ENCODE measurements around the gene EIF4EBP2. TPM values are rescaled to one million over a fixed set of nuclear protein-coding genes. Genes with fewer than 3 reads are reported as not detected.

The EIF4EBP2 gene
- polyA plus RNA-seq, 1 donor (not counting 4 experiments of a cell fraction or from before 2014, with no cell fraction given), result 18.9 TPM

- FAIRE-seq (no peak), DNase-seq (ENCODE audit: low read depth, low spot score) (no peak)
- H3K9me3 ChIP-seq (ENCODE audit: control insufficient read depth, low read depth, low read length), result no peaks in the 10 kb centered on the region
- H3K9ac ChIP-seq (ENCODE audit: control insufficient read depth, extremely low read depth, insufficient read depth, low read length), result no peak overlapping the region
- H3K27ac ChIP-seq (ENCODE audit: control insufficient read depth, insufficient read depth, low read length), result no peak overlapping the region
- no peak overlapping the region for H2AFZ ChIP-seq (ENCODE audit: control insufficient read depth, low read length)
- H3K27me3 ChIP-seq (ENCODE audit: control insufficient read depth, extremely low read depth, insufficient read depth, low read length), result no peaks in the 10 kb centered on the region
- no peaks in the 10 kb centered on the region for H3K9me1 ChIP-seq (ENCODE audit: control insufficient read depth, extremely low read depth, insufficient read depth, low read length)
- H4K20me1 ChIP-seq (ENCODE audit: control insufficient read depth, extremely low read depth, insufficient read depth, low read length), result no peaks in the 10 kb centered on the region
- dilution Hi-C loops (cut with MboI; ENCODE audit: extremely low pct_ligation_motif_present, low sequenced_read_pairs), result no loop called here
- no peaks in the 10 kb centered on the region for H3K79me2 ChIP-seq (ENCODE audit: control insufficient read depth, insufficient read depth, low read length)
- no peak for TF ChIP-seq CTCF (optimal IDR thresholded peaks at IDR 0.05 in 1 of 3, IDR thresholded peaks at IDR 0.05 in 1 of 3, conservative IDR thresholded peaks at IDR 0.05 in 1 of 3; ENCODE audit: extremely low read depth in 1 of 3, insufficient read depth in 2 of 3, low read length in 3 of 3)
- TF ChIP-seq EZH2 (IDR thresholded peaks at IDR 0.05; ENCODE audit: low read length), result no peak
- H3K4me2 ChIP-seq (ENCODE audit: control insufficient read depth, extremely low read depth, insufficient read depth, low read depth, low read length), result no peak overlapping the region
- H3K4me1 ChIP-seq (ENCODE audit: control insufficient read depth, extremely low read depth, insufficient read depth, low read length), result no peaks in the 10 kb centered on the region
- no peaks in the 10 kb centered on the region for H3K36me3 ChIP-seq (ENCODE audit: control insufficient read depth in 2 of 2, extremely low read depth in 1 of 2, insufficient read depth in 2 of 2, low read length in 2 of 2)
- no peak overlapping the region for H3K4me3 ChIP-seq (ENCODE audit: control insufficient read depth in 2 of 3, extremely low read depth in 1 of 3, insufficient read depth in 2 of 3, low read depth in 1 of 3, low read length in 3 of 3)
Observed at GRCh38 chr10:70391654-70392053, 12.3 kb upstream of the EIF4EBP2 start.

DNA sequence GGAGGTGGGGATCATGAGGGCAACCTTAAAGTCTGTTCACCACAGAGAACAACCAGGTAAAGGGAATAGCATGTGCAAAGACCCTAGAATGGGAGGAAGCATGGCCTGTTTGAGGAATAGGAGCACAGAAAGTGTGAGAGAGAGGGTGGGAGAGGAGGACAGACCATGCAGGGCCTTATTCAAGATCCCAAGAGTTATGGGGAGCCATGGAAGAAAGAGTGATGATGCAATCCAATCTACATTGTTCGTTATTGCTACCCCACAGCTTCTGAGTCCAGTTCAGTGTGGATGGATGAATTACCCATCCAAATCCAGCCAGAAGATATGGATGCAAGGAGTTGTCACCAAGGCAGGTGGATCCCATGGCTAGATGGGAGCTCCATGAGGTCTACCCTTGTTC, 7.8 kb upstream of the EIF4EBP2 start:
- H3K9me1 ChIP-seq (ENCODE audit: control insufficient read depth, extremely low read depth, insufficient read depth, low read length), result no peaks in the 10 kb centered on the region
- FAIRE-seq (no peak), DNase-seq (ENCODE audit: low read depth, low spot score) (no peak)
- H4K20me1 ChIP-seq (ENCODE audit: control insufficient read depth, extremely low read depth, insufficient read depth, low read length), result no peaks in the 10 kb centered on the region
- dilution Hi-C loops (cut with MboI; ENCODE audit: extremely low pct_ligation_motif_present, low sequenced_read_pairs), result no loop called here
- H3K27ac ChIP-seq (ENCODE audit: control insufficient read depth, insufficient read depth, low read length), result no peak overlapping the region
- TF ChIP-seq EZH2 (IDR thresholded peaks at IDR 0.05; ENCODE audit: low read length) (no peak), CTCF (optimal IDR thresholded peaks at IDR 0.05 in 1 of 3, IDR thresholded peaks at IDR 0.05 in 1 of 3, conservative IDR thresholded peaks at IDR 0.05 in 1 of 3; ENCODE audit: extremely low read depth in 1 of 3, insufficient read depth in 2 of 3, low read length in 3 of 3) (no peak)
- no peaks in the 10 kb centered on the region for H3K36me3 ChIP-seq (ENCODE audit: control insufficient read depth in 2 of 2, extremely low read depth in 1 of 2, insufficient read depth in 2 of 2, low read length in 2 of 2)
- H3K27me3 ChIP-seq (ENCODE audit: control insufficient read depth, extremely low read depth, insufficient read depth, low read length), result no peaks in the 10 kb centered on the region
- H2AFZ ChIP-seq (ENCODE audit: control insufficient read depth, low read length), result no peak overlapping the region
- H3K9ac ChIP-seq (ENCODE audit: control insufficient read depth, extremely low read depth, insufficient read depth, low read length), result no peak overlapping the region
- no peak overlapping the region for H3K4me2 ChIP-seq (ENCODE audit: control insufficient read depth, extremely low read depth, insufficient read depth, low read depth, low read length)
- no peaks in the 10 kb centered on the region for H3K4me1 ChIP-seq (ENCODE audit: control insufficient read depth, extremely low read depth, insufficient read depth, low read length)
- H3K9me3 ChIP-seq (ENCODE audit: control insufficient read depth, low read depth, low read length), result no peaks in the 10 kb centered on the region
- no peaks in the 10 kb centered on the region for H3K79me2 ChIP-seq (ENCODE audit: control insufficient read depth, insufficient read depth, low read length)
- no peak overlapping the region for H3K4me3 ChIP-seq (ENCODE audit: control insufficient read depth in 2 of 3, extremely low read depth in 1 of 3, insufficient read depth in 2 of 3, low read depth in 1 of 3, low read length in 3 of 3)
